Esophagus squamous epithelium (tissue), 4 donors: ENCODE measurements around the gene DGKQ.

Source experiments
- CTCF ChIP-seq, 6 experiments: fragments of 450-650 bp in 4 of 6; fragments of 200-600 bp in 2 of 6; sonication (generic) in 2 of 6; IDR thresholded peaks; one replicate each; pipeline ENCODE4 v1.5.1; 2016 to 2019; ENCODE audit warnings: antibody characterized with exemption in 6 of 6, mild to moderate bottlenecking in 4 of 6, moderate library complexity in 4 of 6
- POLR2A ChIP-seq, 4 donors: fragments of 450-650 bp; IDR thresholded peaks; one replicate each; pipeline ENCODE4 v1.6.1; 2017; ENCODE audit warnings: antibody characterized with exemption in 4 of 4, mild to moderate bottlenecking in 4 of 4, moderate library complexity in 3 of 4

- TF ChIP-seq POLR2A (IDR thresholded peaks at IDR 0.05), result no peak
- peak in 3 of 6 experiments; percentile 5 to 15 (median 13) for TF ChIP-seq CTCF (IDR thresholded peaks at IDR 0.05)
Observed at GRCh38 chr4:985123-985830, 11.9 kb upstream of the DGKQ start.
